SHP77 (cell line): ENCODE data around the gene KDM2A.

Source experiments
- DNase-seq, 2 experiments: peaks; one replicate each; lab custom pipeline; 2025; lab: John Stamatoyannopoulos, UW

The KDM2A gene

GRCh38 chr11:67273260-67273990 lies 154.4 kb downstream of the KDM2A start:
- no peak for DNase-seq

GRCh38 chr11:67274768-67275605 lies 155.9 kb downstream of the KDM2A start:
- no peak for DNase-seq

- no peak for DNase-seq
Observed at GRCh38 chr11:67275606-67276409, 156.7 kb downstream of the KDM2A start.

DNA sequence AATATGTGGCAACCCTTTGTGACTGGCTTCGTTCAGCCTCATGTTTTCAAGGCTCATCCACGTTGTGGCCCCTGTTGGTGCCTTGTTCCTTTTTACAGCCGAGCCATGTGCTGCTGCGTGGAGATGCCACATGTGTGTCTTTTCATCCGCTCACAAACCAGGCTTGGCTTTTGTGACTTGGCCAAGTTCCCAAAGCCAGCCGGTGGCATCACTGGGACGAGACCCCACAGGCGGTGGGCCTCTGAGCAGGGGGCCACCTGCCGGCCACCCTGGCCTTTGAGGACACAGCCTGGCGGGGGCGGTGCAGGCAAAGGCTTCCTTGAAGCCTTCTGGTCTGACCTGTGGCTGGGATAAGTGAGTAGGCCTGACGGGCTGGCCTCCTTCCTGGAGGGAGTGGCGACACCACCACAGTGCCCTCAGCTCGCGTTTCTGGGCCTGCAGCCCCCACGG lies 157.7 kb downstream of the KDM2A start:
- DNase-seq, result peak; percentile 81 to 94

DNA sequence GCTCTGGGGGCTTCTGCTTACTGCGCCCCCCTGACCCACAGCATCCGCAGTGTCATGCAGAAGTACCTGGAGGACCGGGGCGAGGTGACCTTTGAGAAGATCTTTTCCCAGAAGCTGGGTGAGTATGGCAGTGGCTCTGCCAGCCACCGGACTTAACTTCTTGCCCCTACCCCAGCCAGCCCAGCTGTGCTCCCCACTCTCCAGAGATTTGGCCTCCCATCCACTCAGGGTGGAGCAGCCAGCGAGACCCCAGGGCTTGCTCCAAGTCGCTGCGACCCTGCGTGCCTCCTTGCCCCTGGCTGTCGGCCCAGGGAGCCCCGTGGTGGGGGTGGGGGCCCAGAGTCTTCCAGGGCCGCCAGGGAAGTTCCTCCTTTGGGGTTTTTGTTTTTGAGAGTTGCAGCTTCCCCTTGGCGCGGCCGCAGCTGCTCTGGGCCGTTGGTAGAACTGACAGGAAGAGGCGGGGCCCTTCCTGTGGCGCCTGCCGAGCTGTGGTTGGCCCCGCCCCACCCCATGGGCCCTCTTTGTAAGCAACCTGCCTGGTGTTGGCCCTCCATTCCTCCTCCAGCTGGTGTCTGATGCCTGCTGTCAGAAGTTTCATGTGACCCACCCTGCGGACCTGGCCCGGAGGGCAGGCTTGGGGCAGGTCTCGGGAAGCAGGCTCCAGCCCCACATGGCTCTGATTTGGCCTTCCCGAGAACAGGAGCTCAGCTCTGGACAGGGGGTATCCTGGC lies 158.3 kb downstream of the KDM2A start:
- peak; percentile 90 to 97 for DNase-seq

DNA sequence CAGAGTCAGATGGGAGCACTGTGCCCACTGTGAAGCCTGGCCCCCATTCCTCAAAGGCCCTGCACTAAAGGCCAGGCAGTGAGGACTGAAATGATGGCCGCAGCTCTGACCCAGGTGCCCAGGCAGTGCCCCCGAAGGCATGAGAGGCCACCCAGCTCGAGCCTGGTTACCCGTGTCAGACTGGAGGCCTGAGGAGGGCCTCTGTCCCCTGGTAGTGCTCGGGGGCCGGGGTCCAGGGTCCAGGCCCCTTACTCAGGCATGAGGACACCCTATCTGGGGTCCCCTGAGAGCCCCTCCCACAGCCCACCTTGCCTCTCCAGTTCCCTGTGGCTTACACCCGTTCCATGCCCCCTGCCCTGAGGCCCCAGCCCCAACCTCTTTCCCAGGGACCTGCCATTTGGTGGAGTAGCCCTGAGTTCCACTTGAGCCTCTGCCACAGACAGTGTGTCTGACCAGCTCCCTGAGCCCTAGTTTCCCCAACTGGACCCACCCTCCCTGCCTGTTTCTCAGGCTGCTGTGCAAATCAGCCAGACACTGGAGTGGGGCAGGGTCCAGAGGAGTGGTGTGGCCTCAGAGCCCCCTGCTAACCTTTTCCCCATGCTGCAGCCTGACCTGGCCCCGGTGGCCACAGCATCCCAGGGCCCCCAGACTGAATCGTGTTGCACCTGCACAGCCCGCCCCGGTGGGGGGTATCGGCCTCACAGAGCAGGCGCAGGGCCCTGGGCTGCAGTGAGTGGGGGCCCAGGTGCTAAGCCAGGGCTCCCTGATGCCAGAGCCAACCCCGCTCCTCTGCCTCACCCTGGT lies 159.3 kb downstream of the KDM2A start:
- no peak for DNase-seq

GRCh38 chr11:67278939-67279588 lies 160.0 kb downstream of the KDM2A start:
- DNase-seq, result no peak

DNA sequence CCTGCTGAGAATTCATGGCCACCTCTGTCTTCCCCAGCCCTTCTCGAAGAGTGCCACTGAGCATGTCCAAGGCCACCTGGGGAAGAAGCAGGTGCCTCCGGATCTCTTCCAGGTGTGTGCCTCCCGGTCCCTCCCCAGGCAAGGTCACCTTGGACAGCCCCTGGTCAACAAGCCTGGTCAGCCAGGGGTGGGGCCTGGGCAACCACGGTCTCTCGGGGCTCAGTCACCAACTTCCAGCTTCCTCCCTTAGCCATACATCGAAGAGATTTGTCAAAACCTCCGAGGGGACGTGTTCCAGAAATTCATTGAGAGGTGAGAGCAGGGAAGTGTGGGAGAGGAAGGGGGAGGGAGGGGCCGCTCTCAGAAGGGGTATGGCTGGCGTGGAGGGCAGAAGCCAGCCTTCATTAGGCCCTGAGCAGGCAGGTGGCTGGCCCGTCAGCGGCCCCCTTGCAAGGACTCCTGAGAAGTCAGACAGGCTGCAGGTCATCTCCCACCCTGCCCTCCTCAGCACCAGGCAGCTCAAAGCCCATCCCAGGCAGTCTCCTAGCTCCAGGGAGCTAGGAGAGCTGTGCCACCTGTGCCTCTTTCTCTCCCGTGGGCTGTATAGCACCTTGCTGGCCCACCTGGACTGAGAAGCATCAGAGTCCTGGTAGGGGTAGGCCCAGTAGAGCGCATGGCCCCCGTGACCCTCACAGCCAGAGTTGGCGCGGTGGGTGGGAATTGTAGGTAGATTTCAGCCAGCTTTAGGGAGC lies 160.7 kb downstream of the KDM2A start:
- no peak for DNase-seq

GRCh38 chr11:67280341-67280787 lies 161.3 kb downstream of the KDM2A start:
- no peak for DNase-seq

- no peak for DNase-seq
Observed at GRCh38 chr11:67280788-67281551, 161.9 kb downstream of the KDM2A start.

DNA sequence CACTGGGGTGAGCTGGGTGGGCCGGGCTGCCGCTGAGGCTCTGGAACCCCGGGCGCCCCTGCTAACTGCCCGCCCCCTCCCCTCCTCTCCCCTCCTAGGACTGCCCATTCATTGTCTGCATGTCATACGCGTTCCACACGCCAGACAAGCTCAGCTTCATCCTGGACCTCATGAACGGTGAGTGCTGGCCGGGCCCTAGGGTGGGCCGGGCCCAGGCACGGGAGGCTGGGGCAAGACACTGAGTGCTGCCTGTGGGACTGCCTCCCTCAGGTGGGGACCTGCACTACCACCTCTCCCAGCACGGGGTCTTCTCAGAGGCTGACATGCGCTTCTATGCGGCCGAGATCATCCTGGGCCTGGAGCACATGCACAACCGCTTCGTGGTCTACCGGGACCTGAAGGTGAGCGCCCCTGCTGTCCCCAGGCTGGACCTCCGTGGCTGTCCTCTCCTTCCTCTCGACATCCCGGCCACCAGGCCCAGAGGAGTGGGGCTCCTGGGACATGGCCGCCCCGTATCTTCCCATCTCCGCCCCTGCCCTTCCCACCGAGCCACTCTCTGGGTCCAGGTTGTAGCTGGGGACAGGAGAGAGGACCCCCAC lies 162.6 kb downstream of the KDM2A start:
- no peak for DNase-seq

GRCh38 chr11:67282155-67282875 lies 163.3 kb downstream of the KDM2A start:
- DNase-seq, result no peak

DNA sequence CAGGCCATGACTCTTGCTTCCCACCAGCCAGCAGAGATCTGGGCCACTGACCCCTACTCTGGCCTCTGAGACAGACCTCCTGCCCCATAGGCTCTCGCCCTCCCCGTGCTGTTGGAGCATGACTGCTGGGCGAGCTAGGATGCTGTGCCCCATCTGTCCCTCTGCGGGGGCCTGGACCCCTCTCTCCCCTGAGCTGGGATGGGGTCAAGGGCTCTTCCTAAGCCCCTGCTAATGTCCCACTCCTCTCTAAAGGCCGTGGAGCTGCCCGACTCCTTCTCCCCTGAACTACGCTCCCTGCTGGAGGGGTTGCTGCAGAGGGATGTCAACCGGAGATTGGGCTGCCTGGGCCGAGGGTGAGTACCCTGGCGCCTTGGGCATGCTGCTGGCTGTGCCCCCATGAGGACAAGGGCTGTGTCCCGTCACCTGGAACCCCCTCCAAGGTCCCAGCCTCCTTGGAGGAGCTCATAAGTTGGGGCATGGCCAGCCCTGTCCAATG lies 163.9 kb downstream of the KDM2A start:
- DNase-seq, result no peak

DNA sequence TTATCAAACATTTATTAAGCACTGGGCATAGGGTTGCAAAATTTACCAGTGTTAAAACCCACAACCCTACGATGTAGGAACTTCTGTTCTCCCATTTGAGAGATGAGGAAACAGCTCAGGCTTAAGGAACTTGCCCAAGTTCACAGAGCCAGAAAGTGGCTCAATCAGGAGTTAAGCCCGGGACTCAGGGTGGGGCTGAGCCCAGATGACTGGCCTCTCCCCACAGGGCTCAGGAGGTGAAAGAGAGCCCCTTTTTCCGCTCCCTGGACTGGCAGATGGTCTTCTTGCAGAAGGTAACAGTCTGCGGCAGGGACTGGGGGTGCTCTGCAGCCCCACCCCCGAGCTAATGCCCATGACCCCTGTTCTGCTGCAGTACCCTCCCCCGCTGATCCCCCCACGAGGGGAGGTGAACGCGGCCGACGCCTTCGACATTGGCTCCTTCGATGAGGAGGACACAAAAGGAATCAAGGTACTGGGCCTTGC lies 164.5 kb downstream of the KDM2A start:
- DNase-seq, result no peak

DNA sequence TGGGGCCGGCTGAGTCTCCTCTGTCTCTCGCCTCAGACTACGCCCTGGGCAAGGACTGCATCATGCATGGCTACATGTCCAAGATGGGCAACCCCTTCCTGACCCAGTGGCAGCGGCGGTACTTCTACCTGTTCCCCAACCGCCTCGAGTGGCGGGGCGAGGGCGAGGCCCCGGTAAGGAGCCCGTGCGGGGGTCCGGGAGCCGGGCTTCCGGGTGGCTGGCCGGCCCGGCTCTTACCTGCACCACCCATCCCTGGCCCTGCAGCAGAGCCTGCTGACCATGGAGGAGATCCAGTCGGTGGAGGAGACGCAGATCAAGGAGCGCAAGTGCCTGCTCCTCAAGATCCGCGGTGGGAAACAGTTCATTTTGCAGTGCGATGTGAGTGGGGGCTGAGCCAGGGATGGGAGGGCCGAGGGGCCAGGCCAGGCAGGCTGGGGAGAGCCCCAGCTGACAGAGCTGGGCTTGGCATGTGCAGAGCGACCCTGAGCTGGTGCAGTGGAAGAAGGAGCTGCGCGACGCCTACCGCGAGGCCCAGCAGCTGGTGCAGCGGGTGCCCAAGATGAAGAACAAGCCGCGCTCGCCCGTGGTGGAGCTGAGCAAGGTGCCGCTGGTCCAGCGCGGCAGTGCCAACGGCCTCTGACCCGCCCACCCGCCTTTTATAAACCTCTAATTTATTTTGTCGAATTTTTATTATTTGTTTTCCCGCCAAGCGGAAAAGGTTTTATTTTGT lies 165.9 kb downstream of the KDM2A start:
- no peak for DNase-seq
